Liver (tissue), 9 donors: ENCODE results near the gene MYOG. TPM values are rescaled to one million over a fixed set of nuclear protein-coding genes. Genes with fewer than 3 reads are reported as not detected.

Experiments used
- DNase-seq: peaks from one replicate; pipeline ENCODE4 v3.0.0-alpha.2; 2017; ENCODE audit warnings: low spot score
- H3K27ac ChIP-seq, 2 donors: one replicate each; pipeline ENCODE4 v1.7.0; 2013; ENCODE audit warnings: inconsistent platforms in 2 of 2, low read length in 2 of 2, control low read depth in 1 of 2, low read depth in 1 of 2, mild to moderate bottlenecking in 1 of 2
- H3K27me3 ChIP-seq, 4 donors: one replicate each; pipeline versions ENCODE4 v1.6.1 to v1.7.0; 2013; ENCODE audit warnings: low read length in 3 of 4, inconsistent platforms in 1 of 4, mild to moderate bottlenecking in 1 of 4, moderate library complexity in 1 of 4; ENCODE audit not compliant: control insufficient read depth in 4 of 4, insufficient read depth in 4 of 4
- H3K36me3 ChIP-seq, 4 donors: one replicate each; pipeline versions ENCODE4 v1.6.1 to v1.7.0; 2013; ENCODE audit warnings: low read length in 3 of 4, mild to moderate bottlenecking in 3 of 4, low read depth in 1 of 4, moderate library complexity in 1 of 4; ENCODE audit not compliant: control insufficient read depth in 4 of 4, insufficient read depth in 3 of 4
- H3K4me1 ChIP-seq, 4 donors: one replicate each; pipeline versions ENCODE4 v1.6.1 to v1.7.0; 2013; ENCODE audit warnings: low read length in 3 of 4, mild to moderate bottlenecking in 3 of 4, moderate library complexity in 1 of 4; ENCODE audit not compliant: control insufficient read depth in 4 of 4, insufficient read depth in 4 of 4
- H3K4me3 ChIP-seq, 3 donors: one replicate each; pipeline versions ENCODE4 v1.6.1 to v1.7.0; 2013; ENCODE audit warnings: low read length in 3 of 3, control low read depth in 1 of 3, low read depth in 1 of 3, mild to moderate bottlenecking in 1 of 3
- H3K9ac ChIP-seq, 2 donors: one replicate each; pipeline ENCODE4 v1.7.0; 2013; ENCODE audit warnings: low read length in 2 of 2, mild to moderate bottlenecking in 2 of 2, moderate library complexity in 2 of 2, control low read depth in 1 of 2, low read depth in 1 of 2
- H3K9me3 ChIP-seq, 4 donors: one replicate each; pipeline versions ENCODE4 v1.6.1 to v1.7.0; 2013; ENCODE audit warnings: low read length in 3 of 4; ENCODE audit not compliant: control insufficient read depth in 4 of 4
- CTCF ChIP-seq: fragments of 150-350 bp; IDR thresholded peaks from 2 replicates; pipeline ENCODE4 v1.5.1; 2017; ENCODE audit warnings: improper control_type of control experiment, low read depth, low read length; ENCODE audit not compliant: missing input control
- EGR1 ChIP-seq, 2 donors: IDR thresholded peaks; 2 replicates each; pipeline ENCODE4 v1.6.1; 2016 to 2018; ENCODE audit warnings: antibody characterized with exemption in 2 of 2, low read depth in 2 of 2
- FOXA1 ChIP-seq: IDR thresholded peaks from 2 replicates; pipeline ENCODE4 v1.6.1; 2016; ENCODE audit warnings: antibody characterized with exemption
- FOXA2 ChIP-seq: IDR thresholded peaks from 2 replicates; pipeline ENCODE4 v1.6.1; 2016; ENCODE audit warnings: antibody characterized with exemption
- GABPA ChIP-seq, 2 donors: IDR thresholded peaks in 1 of 2; conservative IDR thresholded peaks in 1 of 2; 2 replicates each; pipeline ENCODE4 v1.6.1; 2016; ENCODE audit warnings: antibody characterized with exemption in 2 of 2, mild to moderate bottlenecking in 1 of 2, moderate library complexity in 1 of 2
- HNF4A ChIP-seq, 2 donors: conservative IDR thresholded peaks; 2 replicates each; pipeline ENCODE4 v1.6.1; 2016; ENCODE audit warnings: antibody characterized with exemption in 2 of 2, mild to moderate bottlenecking in 2 of 2
- HNF4G ChIP-seq: IDR thresholded peaks from 2 replicates; pipeline ENCODE4 v1.6.1; 2016; ENCODE audit warnings: antibody characterized with exemption
- JUND ChIP-seq, 2 donors: IDR thresholded peaks; 2 replicates each; pipeline ENCODE4 v1.6.1; 2016; ENCODE audit warnings: antibody characterized with exemption in 2 of 2
- NR2F2 ChIP-seq: IDR thresholded peaks from 2 replicates; pipeline ENCODE4 v1.6.1; 2016; ENCODE audit warnings: antibody characterized with exemption
- RXRA ChIP-seq, 2 donors: IDR thresholded peaks; 2 replicates each; pipeline ENCODE4 v1.6.1; 2017 to 2018; ENCODE audit warnings: antibody characterized with exemption in 2 of 2, mild to moderate bottlenecking in 1 of 2
- SP1 ChIP-seq: IDR thresholded peaks from 2 replicates; pipeline ENCODE4 v1.6.1; 2018; ENCODE audit warnings: antibody characterized with exemption, mild to moderate bottlenecking
- TAF1 ChIP-seq: conservative IDR thresholded peaks from 2 replicates; pipeline ENCODE4 v1.6.1; 2016; ENCODE audit warnings: antibody characterized with exemption, mild to moderate bottlenecking
- ZBTB33 ChIP-seq: IDR thresholded peaks from 2 replicates; pipeline ENCODE4 v1.6.1; 2016; ENCODE audit warnings: antibody characterized with exemption
- WGBS: extraction: QIAGEN DNeasy Blood & Tissue Kit; methylation state at CpG from one replicate; pipeline ENCODE4 v1.1.7; 2013; 5-methylcytosine and 5-hydroxymethylcytosine counted together
- polyA plus RNA-seq, 2 donors: library from polyadenylated mRNA; stranded (reverse) in 1 of 2; unstranded in 1 of 2; fragments of 200-250 nt in 1 of 2; fragments of >200 nt in 1 of 2; fragmentation: Nextera tagmentation in 1 of 2; extraction: Ambion mirVana in 1 of 2; gene quantifications; one replicate each; pipeline versions ENCODE4 v1.2.1 to v1.2.3, GENCODE V29; 2013 to 2015
- total RNA-seq, 2 donors: library from RNA; depleted of rRNA; stranded (reverse); fragments of >200 nt; gene quantifications; one replicate each; pipeline ENCODE4 v1.2.3, GENCODE V29; 2014
- TF ChIP-seq, protein P1 (sequence below): IDR thresholded peaks from 2 replicates; pipeline ENCODE4 v1.6.1; 2016; ENCODE audit warnings: antibody characterized with exemption
- donor health status: healthy.
- donor health status: healthy.
- donor health status: healthy.
- donor health status: healthy.
- donor health status: healthy.

MYOG gene
- total and polyA plus RNA-seq, 4 donors: not detected

- WGBS: 49% methylated on average over 2 of the region's 2 CpGs
- H3K4me3 ChIP-seq: no peak overlapping the region
- TF ChIP-seq NR2F2 (no peak), JUND (IDR thresholded peaks at IDR 0.05) (no peak), SP1 (no peak), HNF4G (no peak), CTCF (no peak), RXRA (IDR thresholded peaks at IDR 0.05) (no peak), FOXA2 (no peak), HNF4A (conservative IDR thresholded peaks at IDR 0.05) (no peak), ZBTB33 (no peak), TAF1 (no peak)
- H3K36me3 ChIP-seq: no peaks in the 10 kb centered on the region
- no peaks in the 10 kb centered on the region for H3K4me1 ChIP-seq
- H3K9me3 ChIP-seq: no peaks in the 10 kb centered on the region
- DNase-seq: no peak
- H3K9ac ChIP-seq: no peak overlapping the region
- H3K27me3 ChIP-seq: peaks cover 0 to 4% (median 0%) of the 10 kb centered on the region in 4 donors
- H3K27ac ChIP-seq: no peak overlapping the region
Measured at GRCh38 chr1:203112475-203112874, 26.7 kb upstream of the MYOG start.

- H3K36me3 ChIP-seq: no peaks in the 10 kb centered on the region
- DNase-seq: no peak
Measured at GRCh38 chr1:203104789-203105390, 19.1 kb upstream of the MYOG start.

GRCh38 chr1:203103829-203104495, 18.1 kb upstream of the MYOG start:
- no peaks in the 10 kb centered on the region for H3K9me3 ChIP-seq
- no peaks in the 10 kb centered on the region for H3K36me3 ChIP-seq
- DNase-seq: no peak
- no peak overlapping the region for H3K9ac ChIP-seq
- peaks cover 0 to 10% (median 4%) of the 10 kb centered on the region in 4 donors for H3K4me1 ChIP-seq
- no peak overlapping the region for H3K4me3 ChIP-seq
- no peak overlapping the region for H3K27ac ChIP-seq
- TF ChIP-seq EGR1 (IDR thresholded peaks at IDR 0.05; ENCODE audit: low read depth in 2 of 2) (no peak), FOXA1 (no peak), HNF4G (no peak), GABPA (IDR thresholded peaks at IDR 0.05 in 1 of 2, conservative IDR thresholded peaks at IDR 0.05 in 1 of 2) (no peak), HNF4A (conservative IDR thresholded peaks at IDR 0.05) (no peak)
- TF ChIP-seq, protein P1, sequence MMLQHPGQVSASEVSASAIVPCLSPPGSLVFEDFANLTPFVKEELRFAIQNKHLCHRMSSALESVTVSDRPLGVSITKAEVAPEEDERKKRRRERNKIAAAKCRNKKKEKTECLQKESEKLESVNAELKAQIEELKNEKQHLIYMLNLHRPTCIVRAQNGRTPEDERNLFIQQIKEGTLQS: no peak
- 90% methylated on average over 6 of the region's 6 CpGs for WGBS
- no peaks in the 10 kb centered on the region for H3K27me3 ChIP-seq

More at GRCh38 chr1:203104789-203105390, 19.1 kb upstream of the MYOG start:
- Histone ChIP-seq H3K4me3 (no peak overlapping the region), H3K9ac (no peak overlapping the region), H3K27me3 (no peaks in the 10 kb centered on the region), H3K27ac (no peak overlapping the region), H3K9me3 (no peaks in the 10 kb centered on the region), H3K4me1 (peaks cover 0 to 10% (median 4%) of the 10 kb centered on the region in 4 donors)
- TF ChIP-seq SP1 (no peak), NR2F2 (no peak), HNF4G (no peak)
